ENCODE data around the gene EPHA3. TPM values are rescaled to one million over a fixed set of nuclear protein-coding genes. Genes with fewer than 3 reads are reported as not detected.

EPHA3 gene
- total and polyA plus RNA-seq, 2 donors (not counting 1 experiment from before 2014, with no cell fraction given) = 0.01 TPM; not detected in 1

- ChIA-PET CTCF (no interaction called here), POLR2A (no interaction called here)
- ATAC-seq (ENCODE audit: low read depth) (no peak), DNase-seq (no peak)
- H3K4me1 Mint-ChIP-seq = no peaks in the 10 kb centered on the region
- no peak overlapping the region for H3K4me2 ChIP-seq (replicated peaks; ENCODE audit: low read depth, low read length, poor library complexity, severe bottlenecking)
- H3K27me3 ChIP-seq (replicated peaks in 1 of 4; ENCODE audit: control extremely low read depth in 1 of 4, control insufficient read depth in 3 of 4, insufficient read depth in 4 of 4, low read length in 3 of 4) = no peaks in the 10 kb centered on the region
- no peak overlapping the region for H3K4me3 ChIP-seq (ENCODE audit: control extremely low read depth in 1 of 5, extremely low read depth in 1 of 5, insufficient read depth in 1 of 5, low read depth in 2 of 5, low read length in 4 of 5)
- H3K9ac ChIP-seq (ENCODE audit: low read length) = no peak overlapping the region
- no peaks in the 10 kb centered on the region for H3K9me3 Mint-ChIP-seq (ENCODE audit: insufficient read depth)
- H3K4me1 ChIP-seq (ENCODE audit: control insufficient read depth in 2 of 2, insufficient read depth in 2 of 2, low read length in 2 of 2) = no peaks in the 10 kb centered on the region
- no peak overlapping the region for H3K27ac ChIP-seq (ENCODE audit: low read length in 2 of 2)
- no peaks in the 10 kb centered on the region for H4K20me1 ChIP-seq (ENCODE audit: control insufficient read depth, insufficient read depth, low read length, poor library complexity, severe bottlenecking)
- no peaks in the 10 kb centered on the region for H3K79me2 ChIP-seq (ENCODE audit: control insufficient read depth, insufficient read depth, low read length)
- H3K9me3 ChIP-seq (ENCODE audit: control extremely low read depth in 1 of 3, control insufficient read depth in 2 of 3, insufficient read depth in 1 of 3, low read length in 2 of 3) = peaks cover 0 to 1% (median 0%) of the 10 kb centered on the region in 3 donors
- H3K36me3 ChIP-seq (replicated peaks in 1 of 2; ENCODE audit: control extremely low read depth in 1 of 2, control insufficient read depth in 1 of 2, extremely low read depth in 1 of 2, insufficient read depth in 2 of 2, low read length in 1 of 2) = no peaks in the 10 kb centered on the region
- no peaks in the 10 kb centered on the region for H3K27me3 Mint-ChIP-seq
- TF ChIP-seq CTCF (IDR thresholded peaks at IDR 0.05) (no peak), EZH2 (IDR thresholded peaks at IDR 0.05; ENCODE audit: borderline replicate concordance, insufficient read depth, low read depth, low read length, poor library complexity, severe bottlenecking) (no peak)
- no peak overlapping the region for H3K27ac Mint-ChIP-seq
- no peak overlapping the region for H2AFZ ChIP-seq (ENCODE audit: insufficient read depth, low read depth, low read length, poor library complexity, severe bottlenecking)
- intact Hi-C loops (cut with micrococcal nuclease) = no loop called here
- H3K4me3 Mint-ChIP-seq = no peak overlapping the region
These were observed 196.3 kb downstream of the EPHA3 start for GRCh38 chr3:89303701-89304100.

- no peak for ATAC-seq (ENCODE audit: low read depth)
- H4K20me1 ChIP-seq (ENCODE audit: control insufficient read depth, insufficient read depth, low read length, poor library complexity, severe bottlenecking) = no peaks in the 10 kb centered on the region
- 55% methylated on average over 1 of the region's 2 CpGs for WGBS (ENCODE audit: insufficient coverage)
- no peak overlapping the region for H2AFZ ChIP-seq (ENCODE audit: insufficient read depth, low read depth, low read length, poor library complexity, severe bottlenecking)
- no peaks in the 10 kb centered on the region for H3K4me1 Mint-ChIP-seq
- peaks cover 0 to 1% (median 0%) of the 10 kb centered on the region in 3 donors for H3K9me3 ChIP-seq (ENCODE audit: control extremely low read depth in 1 of 3, control insufficient read depth in 2 of 3, insufficient read depth in 1 of 3, low read length in 2 of 3)
- H3K9ac ChIP-seq (ENCODE audit: low read length) = no peak overlapping the region
- H3K36me3 ChIP-seq (replicated peaks in 1 of 2; ENCODE audit: control extremely low read depth in 1 of 2, control insufficient read depth in 1 of 2, extremely low read depth in 1 of 2, insufficient read depth in 2 of 2, low read length in 1 of 2) = no peaks in the 10 kb centered on the region
- no peaks in the 10 kb centered on the region for H3K4me1 ChIP-seq (ENCODE audit: control insufficient read depth in 2 of 2, insufficient read depth in 2 of 2, low read length in 2 of 2)
- H3K4me2 ChIP-seq (replicated peaks; ENCODE audit: low read depth, low read length, poor library complexity, severe bottlenecking) = no peak overlapping the region
- DNase-seq = no peak
- no peak overlapping the region for H3K27ac ChIP-seq (ENCODE audit: low read length in 2 of 2)
- no peaks in the 10 kb centered on the region for H3K27me3 ChIP-seq (replicated peaks in 1 of 4; ENCODE audit: control extremely low read depth in 1 of 4, control insufficient read depth in 3 of 4, insufficient read depth in 4 of 4, low read length in 3 of 4)
- ChIA-PET POLR2A (no interaction called here), CTCF (no interaction called here)
- H3K4me3 ChIP-seq (ENCODE audit: control extremely low read depth in 1 of 5, extremely low read depth in 1 of 5, insufficient read depth in 1 of 5, low read depth in 2 of 5, low read length in 4 of 5) = no peak overlapping the region
- no peaks in the 10 kb centered on the region for H3K27me3 Mint-ChIP-seq
- no peak overlapping the region for H3K27ac Mint-ChIP-seq
- TF ChIP-seq CTCF (IDR thresholded peaks at IDR 0.05) = no peak
- TF ChIP-seq EZH2 (IDR thresholded peaks at IDR 0.05; ENCODE audit: borderline replicate concordance, insufficient read depth, low read depth, low read length, poor library complexity, severe bottlenecking) = no peak
- intact Hi-C loops (cut with micrococcal nuclease) = no loop called here
- no peaks in the 10 kb centered on the region for H3K9me3 Mint-ChIP-seq (ENCODE audit: insufficient read depth)
- H3K4me3 Mint-ChIP-seq = no peak overlapping the region
- H3K79me2 ChIP-seq (ENCODE audit: control insufficient read depth, insufficient read depth, low read length) = no peaks in the 10 kb centered on the region
These were observed 199.1 kb downstream of the EPHA3 start for GRCh38 chr3:89306540-89306939.

All from B cell (primary cell).